ELF-1 (cell line): ENCODE data around the gene DNAH9.

Experiments used
- DNase-seq: peaks from one replicate; pipeline ENCODE4 v3.0.0-alpha.2; 2016; ENCODE audit warnings: low read depth, low spot score

The DNAH9 gene

GRCh38 chr17:11610999-11611566 lies 12.8 kb downstream of the DNAH9 start:
- no peak for DNase-seq

GRCh38 chr17:11612956-11613355 lies 14.7 kb downstream of the DNAH9 start:
- DNase-seq, result no peak

DNA sequence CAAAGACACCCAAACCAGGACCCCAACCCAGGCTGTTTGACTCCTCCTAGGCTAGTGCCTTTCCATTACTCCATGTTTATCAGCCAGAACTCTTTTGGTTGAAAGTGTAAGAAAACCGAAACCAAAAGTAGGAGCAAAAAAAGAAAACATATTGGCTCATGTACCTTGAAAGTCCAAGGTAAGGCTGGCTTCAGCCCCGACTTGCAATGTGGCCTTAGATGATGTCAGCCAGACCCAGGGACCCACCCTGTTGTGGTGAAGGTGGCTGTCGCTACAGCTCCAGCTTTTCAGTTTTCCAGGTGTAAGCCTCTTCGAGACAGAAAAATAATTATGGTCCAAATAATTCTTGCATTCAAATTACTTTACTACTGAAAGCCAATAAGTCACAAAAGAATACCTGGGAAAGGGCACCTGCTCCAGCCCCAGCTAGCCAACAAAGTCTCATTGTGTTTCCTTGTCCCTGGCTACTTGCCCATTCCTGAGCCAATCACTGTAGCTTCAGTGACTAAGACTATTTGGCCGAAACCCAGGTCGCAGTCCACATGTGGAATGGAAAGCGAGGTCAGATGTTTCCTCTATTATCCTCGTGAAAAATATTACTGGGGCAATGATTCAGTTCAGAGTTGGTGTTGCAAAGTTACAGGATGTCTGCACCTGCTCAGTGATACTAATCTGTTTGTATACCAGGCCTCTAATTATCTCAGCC lies 20.7 kb downstream of the DNAH9 start:
- no peak for DNase-seq

- no peak for DNase-seq
Measured at GRCh38 chr17:11622492-11622891, 24.2 kb downstream of the DNAH9 start.

- no peak for DNase-seq
Measured at GRCh38 chr17:11624976-11625375, 26.7 kb downstream of the DNAH9 start.

DNA sequence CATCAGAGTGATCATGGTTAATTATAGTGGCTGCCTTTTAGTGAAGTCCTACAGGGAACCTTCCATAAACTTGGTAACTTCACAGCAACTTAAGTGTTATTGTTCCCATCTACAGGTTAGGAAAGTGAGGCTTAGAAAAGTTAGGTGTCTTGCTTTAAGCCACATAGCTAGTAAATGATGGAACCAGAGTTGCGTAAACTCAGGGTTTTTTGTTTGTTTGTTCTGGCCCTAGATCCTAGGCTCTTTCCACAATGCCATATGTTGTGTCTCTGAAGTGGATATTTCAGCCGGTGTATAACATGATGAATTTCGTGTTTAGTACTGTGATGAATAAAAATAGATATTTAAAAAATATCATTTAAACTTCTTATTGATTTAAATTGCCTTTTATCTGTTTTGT lies 27.6 kb downstream of the DNAH9 start:
- DNase-seq, result no peak

DNA sequence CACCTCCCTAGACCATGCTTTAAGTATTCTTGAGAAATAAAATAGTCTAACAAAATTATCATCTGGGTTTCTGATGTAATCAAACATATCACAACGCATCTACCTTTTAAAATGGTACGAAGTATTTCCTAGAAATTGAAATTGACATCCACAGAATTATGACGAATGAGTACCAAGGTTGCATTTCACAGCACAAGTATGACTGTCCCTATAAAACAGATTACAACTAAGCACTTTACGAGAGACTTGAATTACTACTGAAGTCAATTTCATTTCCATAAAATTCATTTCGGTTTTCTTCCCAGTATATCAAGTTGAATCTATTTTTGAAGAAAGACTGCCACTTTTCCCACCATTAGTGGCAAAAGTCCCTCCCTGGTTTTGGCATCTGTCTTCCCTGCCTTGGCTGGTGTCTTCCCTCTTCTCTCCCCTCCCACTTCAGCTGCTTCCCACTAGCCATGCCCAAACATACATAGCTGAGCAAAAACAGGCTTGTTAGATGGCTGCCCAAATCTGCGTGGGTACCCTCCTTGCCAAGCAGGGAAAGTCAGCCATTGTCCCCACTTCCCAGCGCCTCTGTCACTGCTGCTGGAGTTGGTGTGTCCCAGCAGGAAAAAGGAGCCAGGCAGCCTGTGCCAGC lies 29.2 kb downstream of the DNAH9 start:
- no peak for DNase-seq

DNA sequence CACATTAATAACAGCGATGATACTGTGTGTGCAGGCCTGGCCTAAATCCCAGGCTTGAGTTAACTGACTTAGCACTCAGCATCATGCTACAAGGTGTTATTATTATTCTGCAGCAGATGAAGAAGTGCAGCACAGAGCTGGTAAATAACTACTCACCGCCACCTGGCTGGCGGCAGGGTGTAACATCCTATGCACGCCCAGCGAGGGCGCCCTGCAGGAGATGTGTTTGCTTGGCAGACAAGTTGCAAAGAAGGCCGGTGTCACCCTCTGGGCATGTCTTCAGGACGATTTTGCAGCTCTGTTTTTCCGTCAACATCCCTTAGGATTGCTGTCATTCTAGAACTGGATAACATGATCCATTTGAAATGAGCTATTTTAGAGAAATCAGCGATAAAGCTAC lies 30.1 kb downstream of the DNAH9 start:
- DNase-seq, result peak; percentile 17

GRCh38 chr17:11628831-11629230 lies 30.6 kb downstream of the DNAH9 start:
- no peak for DNase-seq

- no peak for DNase-seq
Measured at GRCh38 chr17:11636771-11637170, 38.5 kb downstream of the DNAH9 start.

DNA sequence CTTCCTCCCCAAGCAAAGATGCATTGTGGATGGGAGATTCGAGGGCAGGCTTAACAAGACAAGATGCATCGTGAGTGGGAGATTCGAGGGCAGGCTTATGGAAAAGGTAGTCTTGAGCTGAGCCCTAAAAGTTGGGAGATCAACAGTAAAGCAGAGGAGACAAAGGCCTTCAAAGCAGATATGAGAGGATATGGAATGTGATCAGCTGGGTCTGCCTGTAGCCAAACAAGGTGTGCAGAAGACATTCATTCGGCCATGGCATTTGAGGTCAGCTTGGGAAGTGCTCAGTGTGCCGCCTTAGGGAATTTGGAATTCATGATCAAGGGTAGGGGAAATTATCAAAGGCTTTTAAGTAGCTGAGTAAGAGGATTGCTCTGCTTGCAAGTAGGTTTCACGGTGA lies 39.5 kb downstream of the DNAH9 start:
- DNase-seq, result no peak

DNA sequence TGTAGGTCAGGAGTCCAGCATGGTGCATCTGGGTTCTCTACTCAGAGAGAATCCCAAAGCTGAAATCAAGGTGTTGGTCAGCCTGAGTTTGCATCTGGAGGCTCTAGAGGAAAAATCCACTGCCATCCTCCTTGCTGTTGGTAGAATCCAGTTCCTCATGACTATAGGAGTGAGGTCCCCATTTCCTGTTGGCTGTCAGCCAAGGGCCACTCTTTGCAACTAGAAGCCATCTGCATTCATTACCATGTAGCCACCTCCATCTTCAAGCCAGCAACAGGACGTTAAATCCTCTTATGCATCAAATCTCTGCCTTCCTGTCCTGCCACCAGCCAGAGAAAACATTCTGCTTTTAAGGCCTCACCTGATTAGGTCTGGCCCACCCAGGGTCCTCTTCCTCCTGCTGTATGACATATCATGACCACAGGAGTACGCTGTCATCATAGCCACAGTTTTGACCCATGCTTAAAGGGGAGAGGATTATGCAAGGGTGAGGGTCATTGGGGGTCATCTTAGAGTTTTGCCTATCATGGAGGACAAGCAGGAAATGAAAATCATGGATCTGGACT lies 40.5 kb downstream of the DNAH9 start:
- DNase-seq, result no peak

DNA sequence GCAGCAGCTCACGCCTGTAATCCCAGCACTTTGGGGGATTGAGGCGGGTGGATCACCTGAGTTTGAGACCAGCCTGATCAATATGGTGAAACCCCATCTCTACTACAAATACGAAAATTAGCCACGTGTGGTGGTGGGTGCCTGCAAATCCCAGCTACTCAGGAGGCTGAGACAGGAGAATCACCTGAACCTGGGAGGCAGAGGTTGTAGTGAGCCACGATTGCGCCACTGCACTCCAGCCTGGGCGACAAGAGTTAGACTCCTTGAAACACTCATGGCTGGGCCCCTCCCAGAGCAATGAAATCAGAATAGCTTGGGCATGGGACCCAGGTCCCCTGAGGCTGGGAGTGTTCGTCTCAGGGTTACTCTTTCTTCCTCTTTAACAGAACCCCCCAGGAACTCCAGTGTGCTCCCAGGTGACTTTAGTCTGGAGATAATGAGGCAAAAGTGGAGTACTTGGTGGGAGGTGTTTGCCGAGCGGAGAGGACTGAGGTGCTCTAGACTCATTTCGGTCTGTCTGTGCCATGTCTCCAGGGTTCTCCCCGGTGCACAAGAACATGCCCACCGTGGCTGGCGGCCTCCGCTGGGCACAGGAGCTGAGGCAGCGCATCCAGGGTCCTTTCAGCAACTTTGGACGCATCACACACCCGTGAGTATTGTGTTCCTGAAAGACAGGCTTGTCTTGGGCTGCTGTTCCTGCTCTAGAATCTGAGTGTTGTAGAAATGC lies 41.6 kb downstream of the DNAH9 start:
- no peak for DNase-seq

- DNase-seq, result no peak
Measured at GRCh38 chr17:11640463-11640814, 42.2 kb downstream of the DNAH9 start.

- DNase-seq, result no peak
Measured at GRCh38 chr17:11641521-11642275, 43.4 kb downstream of the DNAH9 start.

DNA sequence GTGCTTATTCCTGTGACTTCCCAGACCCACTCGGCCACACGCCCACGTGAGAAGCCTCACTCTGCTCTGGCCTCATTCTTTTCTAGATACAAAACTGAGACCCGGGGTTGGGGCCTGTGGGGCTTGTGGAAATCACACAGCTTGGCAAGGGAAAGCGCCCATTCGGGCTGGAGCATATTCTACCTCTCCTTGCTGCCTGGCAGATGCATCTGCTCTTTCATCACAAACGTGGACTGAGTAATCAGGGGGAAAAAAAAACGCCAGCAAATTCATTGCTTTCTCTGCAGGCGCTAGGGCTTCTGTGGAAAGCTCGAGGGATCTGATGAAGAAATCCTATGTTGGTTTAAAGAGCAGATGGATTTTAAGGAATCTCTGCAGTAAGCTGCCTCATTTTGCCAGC lies 44.4 kb downstream of the DNAH9 start:
- DNase-seq, result no peak

DNA sequence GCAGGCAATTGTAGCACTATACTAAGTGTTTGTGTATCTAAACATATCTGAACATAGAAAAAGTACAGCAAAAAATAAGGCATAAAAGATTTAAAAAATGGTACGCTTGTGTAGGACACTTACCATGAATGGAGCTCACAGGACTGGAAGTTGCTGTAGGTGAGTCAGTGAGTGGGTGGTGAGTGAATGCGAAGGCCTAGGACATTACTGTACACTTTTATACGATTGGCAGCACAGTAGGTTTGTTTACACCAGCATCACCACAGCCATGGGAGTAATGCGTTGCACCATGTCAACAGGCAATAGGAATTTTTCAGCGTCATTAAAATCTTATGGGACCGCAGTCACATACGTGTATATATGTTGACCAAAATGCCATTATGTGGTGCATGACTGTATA lies 45.6 kb downstream of the DNAH9 start:
- no peak for DNase-seq

DNA sequence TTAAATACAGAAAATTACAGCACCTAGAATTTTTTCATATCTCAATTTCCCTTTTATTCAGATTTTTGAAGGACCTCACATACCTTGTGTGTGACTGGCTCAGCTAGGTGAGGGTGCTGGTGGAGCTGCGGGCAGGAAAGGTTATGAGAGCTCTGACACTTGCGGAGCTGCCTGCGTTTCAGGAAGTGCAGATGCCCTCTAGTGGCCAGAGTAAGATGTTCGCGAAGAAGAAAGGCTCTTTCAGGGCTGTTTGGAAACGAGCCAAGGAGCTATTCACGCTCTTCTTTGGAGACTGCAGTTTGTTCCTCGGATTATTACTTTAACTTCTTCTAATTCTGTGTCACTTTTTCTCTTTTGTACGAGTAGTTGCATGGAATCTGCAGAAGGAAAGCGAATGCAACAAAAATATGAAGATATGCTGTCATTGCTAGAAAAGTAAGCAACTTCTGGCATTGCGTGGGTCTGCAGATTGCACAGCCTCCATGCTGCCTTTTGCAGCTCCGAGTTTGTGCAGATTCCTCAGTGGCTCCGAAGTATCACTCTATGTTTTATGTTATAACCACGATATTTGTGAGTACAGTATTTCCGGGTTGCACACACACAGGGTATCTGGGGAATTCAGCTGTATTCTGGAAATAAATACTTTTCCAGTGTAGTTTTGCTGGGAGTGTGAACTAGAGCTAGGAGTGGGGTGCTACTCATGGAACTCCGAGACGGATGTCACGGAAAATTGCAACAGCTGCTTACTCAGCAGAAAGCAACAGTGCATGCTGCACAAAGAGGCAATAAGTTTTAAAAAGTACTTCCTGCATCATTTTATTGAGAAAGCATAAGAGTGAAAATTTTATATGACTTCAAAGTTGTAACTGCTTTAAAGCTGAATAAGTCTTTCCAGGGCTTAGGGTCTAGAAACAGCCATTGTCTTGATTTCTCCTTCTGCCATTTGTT lies 46.3 kb downstream of the DNAH9 start:
- DNase-seq, result peak; percentile 54

- no peak for DNase-seq
Measured at GRCh38 chr17:11645426-11645825, 47.2 kb downstream of the DNAH9 start.

GRCh38 chr17:11651089-11651488 lies 52.8 kb downstream of the DNAH9 start:
- DNase-seq, result no peak
